Measurements from ENCODE around the gene EPHA4.

Gene EPHA4

GRCh38 chr2:221610675-221611074, 38.6 kb upstream of the EPHA4 start:
- H3K9me2 ChIP-seq (replicated peaks; ENCODE audit: low read depth, low read length), result no peaks in the 10 kb centered on the region
- no peaks in the 10 kb centered on the region for H4K20me1 ChIP-seq (ENCODE audit: insufficient read depth, low read length, poor library complexity, severe bottlenecking)
- no peaks in the 10 kb centered on the region for H3K27me3 ChIP-seq (ENCODE audit: insufficient read depth, low read length, poor library complexity, severe bottlenecking)
- H3K4me2 ChIP-seq (ENCODE audit: low read depth, low read length, poor library complexity, severe bottlenecking), result no peak overlapping the region
- H3K4me1 ChIP-seq (ENCODE audit: insufficient read depth, low read length, poor library complexity, severe bottlenecking), result no peaks in the 10 kb centered on the region
- no peaks in the 10 kb centered on the region for H3K9me3 ChIP-seq (ENCODE audit: insufficient read depth, low read depth, low read length)
- H3F3A ChIP-seq (ENCODE audit: low read depth), result no peaks in the 10 kb centered on the region
- no peak overlapping the region for H3K9ac ChIP-seq (ENCODE audit: low read depth, low read length, poor library complexity, severe bottlenecking)
- no peak overlapping the region for H3K4me3 ChIP-seq (ENCODE audit: low read length, poor library complexity, severe bottlenecking)
- no peak for TF ChIP-seq CTCF (conservative IDR thresholded peaks at IDR 0.05; ENCODE audit: low read length)
- TF ChIP-seq EZH2phosphoT487 (IDR thresholded peaks at IDR 0.05; ENCODE audit: borderline replicate concordance), result no peak
- H3K36me3 ChIP-seq (ENCODE audit: insufficient read depth, low read length), result no peaks in the 10 kb centered on the region
- no peak overlapping the region for H2AFZ ChIP-seq (ENCODE audit: low read length)
- no peaks in the 10 kb centered on the region for H3K79me2 ChIP-seq (ENCODE audit: insufficient read depth, low read length)

- Histone ChIP-seq H2AFZ (ENCODE audit: low read length) (no peak overlapping the region), H4K20me1 (ENCODE audit: insufficient read depth, low read length, poor library complexity, severe bottlenecking) (no peaks in the 10 kb centered on the region), H3K79me2 (ENCODE audit: insufficient read depth, low read length) (no peaks in the 10 kb centered on the region), H3K9me2 (replicated peaks; ENCODE audit: low read depth, low read length) (no peaks in the 10 kb centered on the region), H3K4me2 (ENCODE audit: low read depth, low read length, poor library complexity, severe bottlenecking) (no peak overlapping the region), H3K4me3 (ENCODE audit: low read length, poor library complexity, severe bottlenecking) (no peak overlapping the region), H3K9me3 (ENCODE audit: insufficient read depth, low read depth, low read length) (no peaks in the 10 kb centered on the region), H3K36me3 (ENCODE audit: insufficient read depth, low read length) (no peaks in the 10 kb centered on the region), H3K9ac (ENCODE audit: low read depth, low read length, poor library complexity, severe bottlenecking) (no peak overlapping the region), H3K27me3 (ENCODE audit: insufficient read depth, low read length, poor library complexity, severe bottlenecking) (no peaks in the 10 kb centered on the region), H3F3A (ENCODE audit: low read depth) (no peaks in the 10 kb centered on the region), H3K4me1 (ENCODE audit: insufficient read depth, low read length, poor library complexity, severe bottlenecking) (no peaks in the 10 kb centered on the region)
- TF ChIP-seq EZH2phosphoT487 (IDR thresholded peaks at IDR 0.05; ENCODE audit: borderline replicate concordance), result no peak
- TF ChIP-seq CTCF (conservative IDR thresholded peaks at IDR 0.05; ENCODE audit: low read length), result no peak
Measured at GRCh38 chr2:221610255-221610654, 38.2 kb upstream of the EPHA4 start.

- H3K79me2 ChIP-seq (ENCODE audit: insufficient read depth, low read length), result no peaks in the 10 kb centered on the region
- TF ChIP-seq EZH2phosphoT487 (IDR thresholded peaks at IDR 0.05; ENCODE audit: borderline replicate concordance), result no peak
- no peak for TF ChIP-seq CTCF (conservative IDR thresholded peaks at IDR 0.05; ENCODE audit: low read length)
- H3K36me3 ChIP-seq (ENCODE audit: insufficient read depth, low read length), result no peaks in the 10 kb centered on the region
- no peak overlapping the region for H3K4me2 ChIP-seq (ENCODE audit: low read depth, low read length, poor library complexity, severe bottlenecking)
- H3F3A ChIP-seq (ENCODE audit: low read depth), result no peaks in the 10 kb centered on the region
- no peaks in the 10 kb centered on the region for H3K9me3 ChIP-seq (ENCODE audit: insufficient read depth, low read depth, low read length)
- H2AFZ ChIP-seq (ENCODE audit: low read length), result no peak overlapping the region
- no peak overlapping the region for H3K9ac ChIP-seq (ENCODE audit: low read depth, low read length, poor library complexity, severe bottlenecking)
- H3K9me2 ChIP-seq (replicated peaks; ENCODE audit: low read depth, low read length), result no peaks in the 10 kb centered on the region
- no peaks in the 10 kb centered on the region for H4K20me1 ChIP-seq (ENCODE audit: insufficient read depth, low read length, poor library complexity, severe bottlenecking)
- H3K27me3 ChIP-seq (ENCODE audit: insufficient read depth, low read length, poor library complexity, severe bottlenecking), result no peaks in the 10 kb centered on the region
- H3K4me1 ChIP-seq (ENCODE audit: insufficient read depth, low read length, poor library complexity, severe bottlenecking), result no peaks in the 10 kb centered on the region
- no peak overlapping the region for H3K4me3 ChIP-seq (ENCODE audit: low read length, poor library complexity, severe bottlenecking)
Measured at GRCh38 chr2:221608442-221608841, 36.3 kb upstream of the EPHA4 start.

Measured in Loucy (cell line).